ENCODE data around the gene FBXL17. TPM values are rescaled to one million over a fixed set of nuclear protein-coding genes. Genes with fewer than 3 reads are reported as not detected.

Gene FBXL17
- total RNA-seq, 1 donor from 2014 or later, result 11.6 TPM

- H3K27me3 ChIP-seq (ENCODE audit: control insufficient read depth, insufficient read depth, low read length), result no peaks in the 10 kb centered on the region
- no peak overlapping the region for H3K4me3 ChIP-seq (ENCODE audit: low read depth, low read length)
- H3K36me3 ChIP-seq (ENCODE audit: control insufficient read depth, insufficient read depth, low read length), result no peaks in the 10 kb centered on the region
- no peak for TF ChIP-seq CTCF (IDR thresholded peaks at IDR 0.05; ENCODE audit: insufficient read depth, low read length, poor library complexity, severe bottlenecking)
- no peak for DNase-seq (ENCODE audit: low read depth)
Observed at GRCh38 chr5:107817436-107817835, 564.5 kb downstream of the FBXL17 start.

- Histone ChIP-seq H3K36me3 (ENCODE audit: control insufficient read depth, insufficient read depth, low read length) (no peaks in the 10 kb centered on the region), H3K4me3 (ENCODE audit: low read depth, low read length) (no peak overlapping the region), H3K27me3 (ENCODE audit: control insufficient read depth, insufficient read depth, low read length) (no peaks in the 10 kb centered on the region)
- no peak for DNase-seq (ENCODE audit: low read depth)
- no peak for TF ChIP-seq CTCF (IDR thresholded peaks at IDR 0.05; ENCODE audit: insufficient read depth, low read length, poor library complexity, severe bottlenecking)
Observed at GRCh38 chr5:107815109-107815508, 566.8 kb downstream of the FBXL17 start.

DNA sequence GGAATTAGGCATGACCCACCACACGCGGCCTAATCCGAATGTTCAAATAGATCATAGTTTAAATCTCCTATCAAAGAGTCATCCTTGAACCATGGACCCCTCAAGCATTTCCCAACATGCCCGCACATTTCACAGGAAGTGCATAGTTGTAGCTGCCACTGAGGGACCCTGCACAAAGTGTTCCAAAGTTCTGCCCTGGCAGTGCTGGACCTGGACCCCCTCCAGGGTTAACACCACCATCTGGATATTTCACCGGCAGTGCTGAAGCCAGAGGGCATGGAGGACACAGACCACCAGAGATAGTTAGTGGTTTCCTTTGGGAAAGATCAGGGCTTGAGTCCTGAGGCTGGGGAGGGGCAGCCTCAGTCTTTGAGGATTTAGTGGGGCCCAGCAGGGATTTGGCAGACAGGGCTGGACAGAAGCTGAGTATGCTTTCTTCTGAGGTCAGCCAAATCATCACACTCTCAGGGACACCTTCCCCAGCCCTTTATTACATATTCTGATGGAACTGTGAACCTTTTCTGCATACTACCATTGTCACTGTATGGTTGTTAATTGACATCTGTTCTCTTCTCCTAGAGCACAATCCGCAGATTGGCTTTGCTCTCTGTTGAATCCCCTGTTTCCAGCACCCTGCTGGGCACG is 567.6 kb downstream of the FBXL17 start:
- no peak for DNase-seq (ENCODE audit: low read depth)
- Histone ChIP-seq H3K27me3 (ENCODE audit: control insufficient read depth, insufficient read depth, low read length) (no peaks in the 10 kb centered on the region), H3K36me3 (ENCODE audit: control insufficient read depth, insufficient read depth, low read length) (no peaks in the 10 kb centered on the region), H3K4me3 (ENCODE audit: low read depth, low read length) (no peak overlapping the region)
- no peak for TF ChIP-seq CTCF (IDR thresholded peaks at IDR 0.05; ENCODE audit: insufficient read depth, low read length, poor library complexity, severe bottlenecking)

- H3K36me3 ChIP-seq (ENCODE audit: control insufficient read depth, insufficient read depth, low read length), result no peaks in the 10 kb centered on the region
- no peak for TF ChIP-seq CTCF (IDR thresholded peaks at IDR 0.05; ENCODE audit: insufficient read depth, low read length, poor library complexity, severe bottlenecking)
- DNase-seq (ENCODE audit: low read depth), result no peak
- no peak overlapping the region for H3K4me3 ChIP-seq (ENCODE audit: low read depth, low read length)
- no peaks in the 10 kb centered on the region for H3K27me3 ChIP-seq (ENCODE audit: control insufficient read depth, insufficient read depth, low read length)
Observed at GRCh38 chr5:107813559-107813958, 568.3 kb downstream of the FBXL17 start.

DNA sequence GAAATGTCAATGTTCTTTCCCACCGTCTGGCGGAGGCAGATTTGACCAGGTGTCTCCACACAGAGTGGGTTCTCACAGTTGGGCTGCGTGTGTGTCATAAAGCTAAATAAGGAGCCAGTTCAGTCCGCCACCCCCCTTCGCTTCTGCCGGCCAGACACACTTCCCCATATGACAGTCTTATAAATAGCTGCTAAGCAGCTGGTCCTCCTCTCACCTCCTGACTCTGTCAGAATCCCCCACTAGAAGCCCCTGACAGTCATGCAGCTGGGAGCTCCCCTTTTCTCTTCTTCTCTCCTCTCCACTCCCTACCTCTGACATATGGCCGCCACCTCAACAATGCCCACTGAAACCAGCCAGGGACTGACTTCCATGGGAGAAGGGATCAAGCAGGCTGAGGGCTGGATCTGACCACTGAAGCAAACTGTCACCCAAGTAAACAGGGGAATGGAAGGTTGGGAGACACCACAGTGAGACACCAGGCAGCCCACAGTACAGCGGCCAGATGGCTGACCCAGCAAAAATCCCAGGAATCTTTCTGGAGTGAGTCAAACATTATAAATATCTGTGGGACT is 569.2 kb downstream of the FBXL17 start:
- TF ChIP-seq CTCF (IDR thresholded peaks at IDR 0.05; ENCODE audit: insufficient read depth, low read length, poor library complexity, severe bottlenecking), result no peak
- Histone ChIP-seq H3K36me3 (ENCODE audit: control insufficient read depth, insufficient read depth, low read length) (no peaks in the 10 kb centered on the region), H3K27me3 (ENCODE audit: control insufficient read depth, insufficient read depth, low read length) (no peaks in the 10 kb centered on the region), H3K4me3 (ENCODE audit: low read depth, low read length) (no peak overlapping the region)
- DNase-seq (ENCODE audit: low read depth), result no peak

Measured in kidney epithelial cell (primary cell).